ACHN (cell line): ENCODE measurements around the gene SMCP.

Experiments
- DNase-seq: peaks from one replicate; pipeline ENCODE4 v3.0.0-alpha.2; 2015
- in situ Hi-C: cut with HindIII; loops from 2 replicates; pipeline ENCODE4 v1.10.0; 2017; ENCODE audit warnings: low sequenced_read_pairs, low pct_ligation_motif_present, low pct_unique_long_range_greater_than_20kb

The SMCP gene

DNA sequence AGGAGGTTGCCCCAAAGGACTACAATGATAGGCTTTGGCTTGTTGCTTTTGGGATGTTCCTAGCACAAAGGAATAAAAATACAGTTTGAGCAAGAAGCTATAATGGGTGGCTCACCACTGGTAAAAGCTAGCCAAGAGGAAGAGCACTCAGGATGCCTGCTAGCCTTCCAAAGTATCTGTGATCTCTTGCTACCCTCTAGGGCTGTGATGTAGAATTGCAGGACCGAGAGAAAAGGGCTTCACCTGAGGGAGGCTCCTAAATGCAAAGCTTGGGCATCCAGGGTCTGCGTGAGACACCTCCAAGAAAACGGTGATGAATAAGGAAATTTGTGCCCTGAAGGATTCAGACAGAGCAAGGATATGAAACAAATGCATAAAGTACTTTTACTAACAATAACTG, 48.0 kb downstream of the SMCP start:
- DNase-seq: peak; percentile 30
- in situ Hi-C loops: no loop called here

DNA sequence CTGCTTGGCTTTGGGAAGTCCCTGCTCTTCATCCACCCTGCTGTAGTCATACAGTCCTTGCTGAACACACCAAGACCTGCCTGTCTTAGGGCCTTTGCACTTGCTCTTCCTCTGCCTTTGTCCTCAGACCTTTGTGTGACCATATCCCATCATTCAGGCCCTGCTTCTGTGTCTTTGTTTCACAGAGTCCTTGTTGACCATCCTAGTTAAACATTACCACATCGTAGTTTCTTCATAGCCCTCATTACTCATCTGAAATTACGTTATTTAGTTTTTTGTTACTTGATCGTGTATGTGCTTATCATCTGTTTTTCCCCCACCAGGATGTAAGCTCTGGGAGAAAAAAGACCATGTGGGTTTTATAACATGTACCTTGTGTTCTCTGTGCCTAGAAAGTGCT, 50.5 kb downstream of the SMCP start:
- in situ Hi-C loops: no loop called here
- DNase-seq: no peak

DNA sequence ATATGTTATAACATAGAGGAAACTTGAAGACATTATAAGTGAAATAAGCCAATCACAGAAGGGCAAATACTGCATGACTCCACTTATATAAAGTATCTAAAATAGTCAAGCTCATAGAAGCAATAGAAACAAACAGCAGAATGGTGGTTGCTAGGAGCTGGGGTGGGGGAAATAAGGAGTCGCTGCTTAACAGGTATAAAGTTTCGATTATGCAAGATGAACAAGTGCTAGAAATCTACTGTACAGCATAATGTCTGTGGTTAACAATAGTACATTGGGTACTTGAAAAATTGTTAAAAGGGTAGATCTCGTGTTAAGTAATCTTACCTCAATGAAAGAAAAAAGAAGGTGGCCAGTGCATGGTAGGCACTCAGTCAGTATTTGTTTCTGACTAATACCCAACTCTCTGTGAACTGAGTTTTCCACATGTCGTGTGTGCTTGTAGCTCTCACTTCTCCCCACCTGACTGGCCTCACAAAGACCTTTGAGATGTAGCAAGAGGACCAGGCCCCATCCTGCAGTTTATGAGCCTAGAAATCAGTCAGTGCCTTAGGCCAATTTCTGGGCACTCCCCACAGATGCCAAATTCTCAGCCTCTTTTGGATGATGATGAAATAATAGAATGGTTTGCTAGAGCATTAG, 54.2 kb downstream of the SMCP start:
- DNase-seq: no peak
- in situ Hi-C loops: no loop called here

DNA sequence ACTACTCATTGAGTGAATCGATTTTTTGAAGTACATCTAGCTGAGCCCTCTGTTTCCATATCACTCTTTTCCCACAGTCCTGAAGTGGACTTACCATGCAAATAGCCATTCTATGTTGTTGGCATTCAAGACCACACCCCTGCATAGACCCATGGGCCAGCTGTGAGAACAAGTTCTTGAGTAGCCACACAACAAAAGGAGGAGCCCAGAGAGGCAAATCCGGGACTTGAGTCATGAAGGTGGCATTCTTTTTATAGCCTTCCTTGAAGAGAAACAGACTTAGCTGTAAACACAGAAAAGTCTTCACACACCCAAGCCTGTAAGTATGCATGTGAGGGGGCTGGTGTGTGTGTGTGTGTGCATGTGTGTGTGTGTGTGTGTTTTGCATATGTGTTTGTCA, 55.1 kb downstream of the SMCP start:
- in situ Hi-C loops: no loop called here
- no peak for DNase-seq
